Omental fat pad (tissue), 4 donors: Measurements from ENCODE around the gene HNRNPUL1. TPM values are rescaled to one million over a fixed set of nuclear protein-coding genes. Genes with fewer than 3 reads are reported as not detected.

Experiments
- ATAC-seq: fragments of 150-250 bp; one replicate; pipeline ENCODE4 v1.9.1; 2016; ENCODE audit warnings: mild to moderate bottlenecking, moderate library complexity; ENCODE audit not compliant: low FRiP score
- DNase-seq: peaks from one replicate; pipeline ENCODE4 v3.0.0-alpha.2; 2019; ENCODE audit warnings: low spot score
- CTCF ChIP-seq, 3 donors: fragments of 450-650 bp; IDR thresholded peaks; one replicate each; pipeline ENCODE4 v1.5.1; 2016 to 2017; ENCODE audit warnings: antibody characterized with exemption in 3 of 3, mild to moderate bottlenecking in 3 of 3, moderate library complexity in 2 of 3
- small RNA-seq: library from RNA; depleted of rRNA; stranded (forward); fragments of <200 nt; gene quantifications from one replicate; pipeline ENCODE3, GENCODE V24; 2016
- total RNA-seq, 4 donors: library from RNA; depleted of rRNA; stranded (reverse); fragments of >200 nt; gene quantifications; one replicate each; pipeline ENCODE4 v1.1.0, GENCODE V29; 2016

HNRNPUL1 gene
- total RNA-seq, 4 donors from 2014 or later = 92.5 to 173 (median 117) TPM

GRCh38 chr19:41354343-41354953 lies 90.3 kb downstream of the HNRNPUL1 start:
- ATAC-seq (no peak), DNase-seq (no peak)
- TF ChIP-seq CTCF (IDR thresholded peaks at IDR 0.05) = no peak

GRCh38 chr19:41355035-41355434 lies 90.9 kb downstream of the HNRNPUL1 start:
- no peak for TF ChIP-seq CTCF (IDR thresholded peaks at IDR 0.05)
- no peak for ATAC-seq
- no peak for DNase-seq

- DNase-seq (no peak), ATAC-seq (no peak)
- no peak for TF ChIP-seq CTCF (IDR thresholded peaks at IDR 0.05)
Observed at GRCh38 chr19:41355802-41356201, 91.6 kb downstream of the HNRNPUL1 start.

DNA sequence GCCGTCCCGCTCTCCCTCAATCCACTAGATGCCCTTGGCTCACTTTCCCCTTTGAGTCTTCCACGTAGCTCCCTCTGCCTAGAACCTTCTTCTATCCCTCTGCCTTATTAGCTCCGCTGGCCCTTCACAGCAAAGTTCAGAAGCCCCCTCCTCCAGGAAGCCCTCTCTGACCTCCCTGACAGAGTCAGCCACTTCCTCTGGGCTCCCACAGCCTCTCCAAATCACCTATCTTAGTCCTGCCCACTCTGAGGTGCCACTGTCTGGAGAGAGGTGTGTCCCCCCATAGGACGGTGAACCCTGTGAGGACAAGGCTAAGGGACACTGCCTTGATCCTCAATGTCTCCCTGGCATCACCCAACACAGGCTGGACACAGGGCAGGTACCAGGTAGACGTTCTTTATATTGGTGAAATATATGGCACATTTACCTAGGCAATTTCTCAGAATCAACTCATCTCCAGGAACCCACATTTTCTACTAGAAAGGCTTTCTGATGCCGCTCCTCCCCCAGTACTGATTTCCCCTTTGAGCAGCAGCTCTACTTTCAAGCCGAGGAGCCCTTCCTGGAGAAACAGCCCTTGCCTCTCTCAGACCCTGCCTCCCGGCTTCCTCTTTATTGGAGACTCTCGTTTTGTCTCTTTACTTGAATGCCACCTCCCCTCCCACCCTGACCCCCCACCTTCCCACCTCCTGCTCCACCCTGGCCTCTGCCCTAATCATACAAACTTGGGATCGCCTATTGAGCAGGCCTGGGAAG lies 93.0 kb downstream of the HNRNPUL1 start:
- DNase-seq (no peak), ATAC-seq (no peak)
- TF ChIP-seq CTCF (IDR thresholded peaks at IDR 0.05) = no peak

Small RNA genes within 50 kb of the gene (small RNA-seq; reads per million reads assigned to genes)
- gene RN7SL34P = not detected

Other genes starting within 250 kb of the HNRNPUL1 start
- gene CYP2A13, start 175.9 kb upstream of the HNRNPUL1 start, total RNA-seq = not detected
- gene CYP2F1, start 149.9 kb upstream of the HNRNPUL1 start, total RNA-seq = not detected
- 1 to 10 TPM in 3 of 4 donors, under 1 TPM in 1; 0.32 to 6.5 (median 5.5) TPM for gene CYP2S1, start 71.2 kb upstream of the HNRNPUL1 start, total RNA-seq
- gene AXL, start 45.1 kb upstream of the HNRNPUL1 start, total RNA-seq = 100 to 1,000 TPM in 1 of 4 donors, 10 to 100 TPM in 3; 65.8 to 141 (median 78.7) TPM
- 10 to 100 TPM; 11.8 to 16.6 (median 13.9) TPM for gene CCDC97, start 45.8 kb downstream of the HNRNPUL1 start, total RNA-seq
- gene TGFB1, start 89.5 kb downstream of the HNRNPUL1 start, total RNA-seq = 10 to 100 TPM; 17.6 to 43.0 (median 25.2) TPM
- 1 to 10 TPM; 3.3 to 6.8 (median 5.1) TPM for gene B9D2, start 99.8 kb downstream of the HNRNPUL1 start, total RNA-seq
- gene TMEM91, start 112.2 kb downstream of the HNRNPUL1 start, total RNA-seq = 10 to 100 TPM; 12.4 to 44.3 (median 14.2) TPM
- gene EXOSC5, start 133.0 kb downstream of the HNRNPUL1 start, total RNA-seq = 10 to 100 TPM; 13.2 to 17.3 (median 15.7) TPM
- 10 to 100 TPM; 30.3 to 47.0 (median 39.1) TPM for gene BCKDHA, start 133.4 kb downstream of the HNRNPUL1 start, total RNA-seq
- gene B3GNT8, start 163.0 kb downstream of the HNRNPUL1 start, total RNA-seq = 1 to 10 TPM; 1.0 to 7.2 (median 4.7) TPM
- 10 to 100 TPM; 29.2 to 36.7 (median 35.1) TPM for gene DMAC2, start 175.5 kb downstream of the HNRNPUL1 start, total RNA-seq
- not detected for gene ERICH4, start 178.8 kb downstream of the HNRNPUL1 start, total RNA-seq